DOHH2 (cell line): ENCODE measurements around the gene MAP2.

Experiments used
- CTCF ChIP-seq: fragments of 200-600 bp; sonication (generic); IDR thresholded peaks from one replicate; pipeline ENCODE4 v1.5.1; 2014; ENCODE audit warnings: antibody characterized with exemption, mild to moderate bottlenecking, low read depth, low read length; ENCODE audit not compliant: poor library complexity, severe bottlenecking
- EZH2phosphoT487 ChIP-seq: fragments of 200-600 bp; sonication (generic); IDR thresholded peaks from 2 replicates; pipeline ENCODE4 v1.6.1; 2017; ENCODE audit warnings: borderline replicate concordance, mild to moderate bottlenecking, antibody characterized with exemption, low read length, moderate library complexity, mixed read lengths

- no peak for TF ChIP-seq CTCF
- TF ChIP-seq EZH2phosphoT487, result no peak
Measured at GRCh38 chr2:209391776-209392401, 32.0 kb upstream of the MAP2 start.
